DOHH2 (cell line): Measurements from ENCODE around the gene RASAL2.

Source experiments
- EZH2phosphoT487 ChIP-seq: fragments of 200-600 bp; sonication (generic); IDR thresholded peaks from 2 replicates; pipeline ENCODE4 v1.6.1; 2017; ENCODE audit warnings: borderline replicate concordance, mild to moderate bottlenecking, antibody characterized with exemption, low read length, moderate library complexity, mixed read lengths
- TF ChIP-seq, protein P1 (sequence below): fragments of 200-600 bp; sonication (generic); IDR thresholded peaks from one replicate; pipeline ENCODE4 v1.5.1; 2014; ENCODE audit warnings: antibody characterized with exemption, mild to moderate bottlenecking, low read depth, low read length; ENCODE audit not compliant: poor library complexity, severe bottlenecking

DNA sequence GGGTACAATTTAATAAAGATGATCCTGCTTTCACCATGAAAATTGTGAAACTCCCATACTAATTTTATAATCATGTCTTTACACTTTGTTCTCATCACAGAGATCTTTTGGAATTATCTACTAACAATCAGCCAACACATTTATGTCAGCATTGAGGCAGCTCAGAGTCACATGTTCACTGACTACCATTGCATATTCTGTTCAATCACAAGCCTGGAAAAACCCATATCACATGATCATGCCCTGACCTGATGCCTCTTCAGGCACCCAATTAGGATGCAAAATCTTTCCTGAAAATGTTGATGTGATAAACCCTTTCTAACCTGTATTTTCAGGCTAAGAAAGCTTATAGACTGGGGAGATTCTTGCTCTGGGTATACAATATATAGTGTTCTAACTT is 21.6 kb upstream of the RASAL2 start:
- no peak for TF ChIP-seq EZH2phosphoT487
- TF ChIP-seq, protein P1, sequence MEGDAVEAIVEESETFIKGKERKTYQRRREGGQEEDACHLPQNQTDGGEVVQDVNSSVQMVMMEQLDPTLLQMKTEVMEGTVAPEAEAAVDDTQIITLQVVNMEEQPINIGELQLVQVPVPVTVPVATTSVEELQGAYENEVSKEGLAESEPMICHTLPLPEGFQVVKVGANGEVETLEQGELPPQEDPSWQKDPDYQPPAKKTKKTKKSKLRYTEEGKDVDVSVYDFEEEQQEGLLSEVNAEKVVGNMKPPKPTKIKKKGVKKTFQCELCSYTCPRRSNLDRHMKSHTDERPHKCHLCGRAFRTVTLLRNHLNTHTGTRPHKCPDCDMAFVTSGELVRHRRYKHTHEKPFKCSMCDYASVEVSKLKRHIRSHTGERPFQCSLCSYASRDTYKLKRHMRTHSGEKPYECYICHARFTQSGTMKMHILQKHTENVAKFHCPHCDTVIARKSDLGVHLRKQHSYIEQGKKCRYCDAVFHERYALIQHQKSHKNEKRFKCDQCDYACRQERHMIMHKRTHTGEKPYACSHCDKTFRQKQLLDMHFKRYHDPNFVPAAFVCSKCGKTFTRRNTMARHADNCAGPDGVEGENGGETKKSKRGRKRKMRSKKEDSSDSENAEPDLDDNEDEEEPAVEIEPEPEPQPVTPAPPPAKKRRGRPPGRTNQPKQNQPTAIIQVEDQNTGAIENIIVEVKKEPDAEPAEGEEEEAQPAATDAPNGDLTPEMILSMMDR: no peak
